NB4 (cell line): ENCODE data around the gene HYI.

ENCODE experiments used
- DNase-seq: peaks from one replicate; pipeline ENCODE4 v3.0.0; 2010; ENCODE audit warnings: low read depth
- H3K4me3 ChIP-seq: one replicate; pipeline ENCODE4 v1.5.1; 2011; ENCODE audit warnings: mild to moderate bottlenecking, low read depth, low read length, moderate library complexity
- MAX ChIP-seq: IDR thresholded peaks from 2 replicates; pipeline ENCODE4 v1.6.1; 2011; ENCODE audit warnings: low read depth, low read length
- MYC ChIP-seq: IDR thresholded peaks from 2 replicates; pipeline ENCODE4 v1.6.1; 2011; ENCODE audit warnings: low read depth, low read length
- POLR2A ChIP-seq: IDR thresholded peaks from 2 replicates; pipeline ENCODE4 v1.6.1; 2011; ENCODE audit warnings: mild to moderate bottlenecking; ENCODE audit not compliant: insufficient read length; ENCODE audit errors: extremely low read depth
- TF ChIP-seq, protein P1 (sequence below): IDR thresholded peaks from one replicate; pipeline ENCODE4 v1.5.1; 2012; ENCODE audit warnings: low read depth, low read length

Gene HYI

DNA sequence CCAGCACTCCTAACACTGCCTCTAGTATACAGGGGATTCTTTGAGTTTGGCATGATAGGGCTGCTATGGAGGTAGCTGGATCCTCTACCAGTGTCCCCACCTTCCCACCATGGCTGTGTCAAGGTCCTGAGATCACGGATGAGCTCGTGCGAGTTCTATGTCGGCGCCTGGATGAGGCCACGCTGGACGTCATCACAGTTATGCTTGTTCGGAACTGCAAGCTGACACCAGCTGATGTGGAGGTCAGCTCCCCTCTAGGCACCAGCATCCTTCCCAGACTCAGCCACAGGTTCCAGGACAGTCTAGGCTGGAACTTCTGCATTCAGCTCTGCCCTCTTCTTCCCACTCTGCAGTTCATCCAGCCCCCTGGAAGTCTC lies 15.2 kb downstream of the HYI start:
- no peak for DNase-seq
- TF ChIP-seq, protein P1, sequence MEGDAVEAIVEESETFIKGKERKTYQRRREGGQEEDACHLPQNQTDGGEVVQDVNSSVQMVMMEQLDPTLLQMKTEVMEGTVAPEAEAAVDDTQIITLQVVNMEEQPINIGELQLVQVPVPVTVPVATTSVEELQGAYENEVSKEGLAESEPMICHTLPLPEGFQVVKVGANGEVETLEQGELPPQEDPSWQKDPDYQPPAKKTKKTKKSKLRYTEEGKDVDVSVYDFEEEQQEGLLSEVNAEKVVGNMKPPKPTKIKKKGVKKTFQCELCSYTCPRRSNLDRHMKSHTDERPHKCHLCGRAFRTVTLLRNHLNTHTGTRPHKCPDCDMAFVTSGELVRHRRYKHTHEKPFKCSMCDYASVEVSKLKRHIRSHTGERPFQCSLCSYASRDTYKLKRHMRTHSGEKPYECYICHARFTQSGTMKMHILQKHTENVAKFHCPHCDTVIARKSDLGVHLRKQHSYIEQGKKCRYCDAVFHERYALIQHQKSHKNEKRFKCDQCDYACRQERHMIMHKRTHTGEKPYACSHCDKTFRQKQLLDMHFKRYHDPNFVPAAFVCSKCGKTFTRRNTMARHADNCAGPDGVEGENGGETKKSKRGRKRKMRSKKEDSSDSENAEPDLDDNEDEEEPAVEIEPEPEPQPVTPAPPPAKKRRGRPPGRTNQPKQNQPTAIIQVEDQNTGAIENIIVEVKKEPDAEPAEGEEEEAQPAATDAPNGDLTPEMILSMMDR = no peak
- TF ChIP-seq POLR2A (no peak), MAX (no peak), MYC (no peak)
- no peak overlapping the region for H3K4me3 ChIP-seq

GRCh38 chr1:43438006-43438405 lies 15.7 kb downstream of the HYI start:
- no peak for DNase-seq
- TF ChIP-seq, protein P1 = no peak
- no peak for TF ChIP-seq MYC
- TF ChIP-seq POLR2A = no peak
- TF ChIP-seq MAX = no peak
- H3K4me3 ChIP-seq = no peak overlapping the region

- no peak for TF ChIP-seq MYC
- no peak for TF ChIP-seq MAX
- TF ChIP-seq POLR2A = no peak
- TF ChIP-seq, protein P1 = no peak
- H3K4me3 ChIP-seq = no peak overlapping the region
- no peak for DNase-seq
These were observed 16.4 kb downstream of the HYI start for GRCh38 chr1:43437031-43437973.

GRCh38 chr1:43436371-43436770 lies 17.4 kb downstream of the HYI start:
- TF ChIP-seq, protein P1 = no peak
- TF ChIP-seq MAX (no peak), MYC (no peak), POLR2A (no peak)
- DNase-seq = no peak
- H3K4me3 ChIP-seq = no peak overlapping the region

- H3K4me3 ChIP-seq = no peak overlapping the region
- TF ChIP-seq MAX (no peak), MYC (no peak), POLR2A (no peak)
- TF ChIP-seq, protein P1 = no peak
- no peak for DNase-seq
These were observed 18.3 kb downstream of the HYI start for GRCh38 chr1:43435146-43436145.
